ENCODE data around the gene C1GALT1. TPM values are rescaled to one million over a fixed set of nuclear protein-coding genes. Genes with fewer than 3 reads are reported as not detected.

The C1GALT1 gene
- total RNA-seq, 2 experiments from 2014 or later = 39.0 to 39.5 TPM

DNA sequence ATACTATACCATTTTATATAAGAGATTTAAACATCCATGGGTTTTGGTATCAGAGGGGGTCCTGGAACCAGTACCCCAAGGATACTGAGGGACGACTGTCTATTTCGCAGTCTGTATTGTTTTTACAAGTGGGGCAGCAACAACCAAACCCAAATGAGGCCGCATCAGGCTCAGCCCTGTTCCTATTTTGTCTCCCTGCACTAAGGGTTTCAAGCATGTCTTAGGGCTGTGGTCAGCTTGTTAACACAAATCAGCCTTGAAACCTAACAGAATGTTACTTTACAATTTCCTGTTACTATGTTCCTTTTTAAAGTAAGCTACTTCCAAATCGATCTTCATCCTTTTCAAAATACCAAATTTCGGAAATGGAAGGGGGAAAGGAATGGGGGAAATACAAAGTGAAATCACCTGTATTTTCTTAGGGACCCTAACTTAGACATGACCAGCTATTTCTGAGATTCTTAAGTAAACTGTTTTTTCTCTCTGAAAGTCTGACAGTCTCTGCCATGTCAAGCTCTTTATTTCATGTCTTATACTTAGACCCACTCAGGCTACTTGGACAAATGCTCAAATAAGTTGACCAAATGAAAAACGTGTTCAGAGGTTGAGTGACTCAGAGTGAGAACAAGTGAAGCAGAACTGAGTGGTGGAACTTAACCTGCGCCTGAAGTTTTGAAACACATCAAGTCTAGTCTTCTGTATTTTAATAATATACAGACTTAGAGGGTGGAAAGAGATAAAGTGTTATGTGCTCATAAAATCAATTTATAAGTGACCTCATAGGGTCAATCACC is 75.8 kb downstream of the C1GALT1 start:
- DNase-seq = peak; percentile 20
- Mint-ChIP-seq H3K4me3 (peak overlapping the region; percentile 26), H3K4me1 (ENCODE audit: low read depth) (peaks cover 32% of the 10 kb centered on the region), H3K27me3 (no peaks in the 10 kb centered on the region), H3K27ac (peak overlapping the region; percentile 84), H3K9me3 (peaks cover 17% of the 10 kb centered on the region), H3K36me3 (ENCODE audit: low read depth) (peaks cover 27% of the 10 kb centered on the region)
- intact Hi-C loops (cut with micrococcal nuclease) = loop anchor here (5.0 kb wide), 1 partner anchor 76 kb away; the partner anchor contains the start of gene C1GALT1
- TF ChIP-seq, protein P1, sequence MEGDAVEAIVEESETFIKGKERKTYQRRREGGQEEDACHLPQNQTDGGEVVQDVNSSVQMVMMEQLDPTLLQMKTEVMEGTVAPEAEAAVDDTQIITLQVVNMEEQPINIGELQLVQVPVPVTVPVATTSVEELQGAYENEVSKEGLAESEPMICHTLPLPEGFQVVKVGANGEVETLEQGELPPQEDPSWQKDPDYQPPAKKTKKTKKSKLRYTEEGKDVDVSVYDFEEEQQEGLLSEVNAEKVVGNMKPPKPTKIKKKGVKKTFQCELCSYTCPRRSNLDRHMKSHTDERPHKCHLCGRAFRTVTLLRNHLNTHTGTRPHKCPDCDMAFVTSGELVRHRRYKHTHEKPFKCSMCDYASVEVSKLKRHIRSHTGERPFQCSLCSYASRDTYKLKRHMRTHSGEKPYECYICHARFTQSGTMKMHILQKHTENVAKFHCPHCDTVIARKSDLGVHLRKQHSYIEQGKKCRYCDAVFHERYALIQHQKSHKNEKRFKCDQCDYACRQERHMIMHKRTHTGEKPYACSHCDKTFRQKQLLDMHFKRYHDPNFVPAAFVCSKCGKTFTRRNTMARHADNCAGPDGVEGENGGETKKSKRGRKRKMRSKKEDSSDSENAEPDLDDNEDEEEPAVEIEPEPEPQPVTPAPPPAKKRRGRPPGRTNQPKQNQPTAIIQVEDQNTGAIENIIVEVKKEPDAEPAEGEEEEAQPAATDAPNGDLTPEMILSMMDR (IDR thresholded peaks at IDR 0.05) = no peak
- peak; percentile 69 for ATAC-seq
- ChIA-PET CTCF (interaction anchor here (1.1 kb wide), 1 partner anchor 75 kb away, joined by 3 read pairs; no protein-coding TSS in a partner anchor), POLR2A (no interaction called here)

DNA sequence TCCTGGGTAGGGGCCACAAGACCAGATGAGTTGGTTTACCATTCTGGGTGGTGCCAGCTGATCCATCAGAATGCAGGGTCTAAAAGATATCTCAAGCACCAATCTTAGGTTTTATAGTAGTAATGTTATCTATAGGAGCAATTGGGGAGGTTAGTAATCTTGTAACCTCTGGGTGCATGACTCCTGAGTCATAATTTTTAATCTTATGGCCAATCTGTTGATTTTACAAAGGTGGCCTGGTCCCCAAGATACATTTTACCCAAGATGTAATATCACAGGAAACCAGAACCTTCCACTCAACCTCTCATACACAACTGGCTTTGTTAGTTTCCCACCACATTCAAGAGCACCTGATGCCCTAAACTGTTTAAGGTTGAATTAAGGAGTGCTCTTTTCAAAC is 79.5 kb downstream of the C1GALT1 start:
- DNase-seq = no peak
- Mint-ChIP-seq H3K36me3 (ENCODE audit: low read depth) (peaks cover 20% of the 10 kb centered on the region), H3K4me3 (no peak overlapping the region), H3K4me1 (ENCODE audit: low read depth) (peaks cover 32% of the 10 kb centered on the region), H3K27me3 (no peaks in the 10 kb centered on the region), H3K9me3 (peaks cover 17% of the 10 kb centered on the region), H3K27ac (no peak overlapping the region)
- intact Hi-C loops (cut with micrococcal nuclease) = no loop called here
- ChIA-PET POLR2A (no interaction called here), CTCF (no interaction called here)
- no peak for ATAC-seq
- TF ChIP-seq, protein P1 (IDR thresholded peaks at IDR 0.05) = no peak

DNA sequence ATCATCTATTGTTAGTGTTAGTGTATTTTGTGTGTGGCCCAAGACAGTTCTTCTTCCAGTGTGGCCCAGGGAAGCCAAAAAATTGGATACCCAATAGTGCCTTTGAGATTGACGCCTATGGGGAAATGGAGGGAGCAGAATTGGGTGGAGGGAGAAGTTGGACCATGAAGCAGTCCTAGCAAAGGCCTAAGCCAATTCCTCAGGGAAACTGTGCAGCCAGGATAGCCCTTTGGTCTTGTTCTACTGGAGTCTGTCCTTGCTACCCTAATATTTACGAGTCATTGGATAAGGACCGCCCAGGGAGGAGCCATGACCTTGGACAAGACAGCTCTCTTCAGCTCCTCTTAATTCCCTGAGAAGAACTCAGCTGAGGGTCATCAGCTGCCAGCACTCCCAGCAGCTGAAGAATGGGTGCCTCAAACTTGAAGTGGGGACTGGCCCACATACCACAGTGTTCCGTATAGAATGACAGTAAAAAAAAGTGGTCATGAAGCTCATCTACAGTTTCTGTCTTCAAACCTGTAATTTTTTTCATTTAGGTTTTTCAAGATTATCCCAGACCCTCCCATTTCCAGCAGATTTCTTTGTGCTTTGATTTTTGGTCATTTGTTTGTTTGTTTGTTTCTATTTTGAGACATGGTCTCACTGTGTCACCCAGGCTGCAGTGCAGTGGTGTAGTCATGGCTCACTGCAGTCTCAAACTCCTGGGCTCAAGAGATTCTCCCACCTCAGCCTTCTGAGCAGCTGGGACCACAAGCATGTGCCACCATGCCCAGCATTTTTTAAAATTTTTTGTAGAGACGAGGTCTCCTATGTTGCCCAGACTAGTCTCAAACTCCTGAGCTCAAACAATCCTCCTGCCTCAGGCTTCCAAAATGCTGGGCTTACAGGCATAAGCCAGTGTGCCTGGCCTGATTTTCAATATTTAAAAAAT is 81.2 kb downstream of the C1GALT1 start:
- Mint-ChIP-seq H3K27ac (no peak overlapping the region), H3K27me3 (no peaks in the 10 kb centered on the region), H3K9me3 (peaks cover 17% of the 10 kb centered on the region), H3K36me3 (ENCODE audit: low read depth) (peaks cover 17% of the 10 kb centered on the region), H3K4me3 (no peak overlapping the region), H3K4me1 (ENCODE audit: low read depth) (peaks cover 18% of the 10 kb centered on the region)
- ATAC-seq = no peak
- POLR2A ChIA-PET = no interaction called here
- intact Hi-C loops (cut with micrococcal nuclease) = no loop called here
- CTCF ChIA-PET = no interaction called here
- TF ChIP-seq, protein P1 (IDR thresholded peaks at IDR 0.05) = no peak
- no peak for DNase-seq

DNA sequence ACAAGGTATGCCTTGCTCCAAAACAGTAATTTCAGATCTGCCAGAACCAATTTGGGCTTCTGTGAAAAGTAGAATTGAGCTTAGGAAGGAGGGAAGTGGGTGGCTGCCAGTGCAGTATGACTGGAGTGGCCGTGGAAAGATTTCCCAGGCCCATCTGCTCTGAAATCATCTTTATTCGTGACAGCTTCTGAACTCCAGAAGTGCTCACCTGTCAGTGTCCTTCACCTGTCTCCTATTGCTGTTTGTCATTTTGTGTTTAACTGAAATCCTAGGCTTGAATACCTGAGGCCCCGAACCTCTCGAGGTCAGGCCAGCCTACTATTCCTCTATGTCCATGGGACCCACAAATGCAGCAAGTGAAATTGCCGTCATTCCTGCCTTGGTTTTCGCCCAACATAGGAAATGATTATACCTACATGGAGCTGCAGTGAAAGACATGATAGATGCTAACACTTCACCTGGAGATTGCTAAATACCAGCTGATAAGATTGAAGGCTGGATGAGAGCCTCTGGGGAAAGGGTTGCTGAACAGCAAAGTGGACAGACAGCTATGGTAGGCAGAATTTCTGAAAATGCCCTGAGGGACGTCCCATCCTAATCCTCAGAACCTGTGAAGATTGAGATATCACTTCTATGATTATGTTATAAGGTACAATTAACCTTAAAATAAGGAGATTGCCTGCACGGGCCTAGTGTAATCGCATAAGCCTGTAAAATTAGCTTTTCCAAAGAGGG is 82.1 kb downstream of the C1GALT1 start:
- H3K9me3 Mint-ChIP-seq = peaks cover 16% of the 10 kb centered on the region
- TF ChIP-seq, protein P1 (IDR thresholded peaks at IDR 0.05) = no peak
- no peak overlapping the region for H3K27ac Mint-ChIP-seq
- POLR2A ChIA-PET = no interaction called here
- H3K4me1 Mint-ChIP-seq (ENCODE audit: low read depth) = peaks cover 12% of the 10 kb centered on the region
- intact Hi-C loops (cut with micrococcal nuclease) = no loop called here
- ATAC-seq (no peak), DNase-seq (no peak)
- no peaks in the 10 kb centered on the region for H3K27me3 Mint-ChIP-seq
- H3K36me3 Mint-ChIP-seq (ENCODE audit: low read depth) = peaks cover 15% of the 10 kb centered on the region
- CTCF ChIA-PET = interaction anchor here (1.0 to 1.7 kb wide), 2 partner anchors 9 to 26 kb away, joined by 3 to 4 read pairs; no protein-coding TSS in a partner anchor
- H3K4me3 Mint-ChIP-seq = no peak overlapping the region

All from activated CD8-positive, alpha-beta T cell treated with anti-CD3 and anti-CD28 coated beads for 36 hours (primary cell).